Loucy (cell line): ENCODE measurements around the gene MLH1.

Experiments
- CTCF ChIP-seq: fragments of 200-600 bp; sonication (generic); conservative IDR thresholded peaks from 2 replicates; pipeline ENCODE4 v1.5.1; 2014; ENCODE audit warnings: mild to moderate bottlenecking, antibody characterized with exemption, low read length
- EZH2phosphoT487 ChIP-seq: fragments of 200-600 bp; IDR thresholded peaks from 2 replicates; pipeline ENCODE4 v1.6.1; 2018; ENCODE audit warnings: antibody characterized with exemption, mild to moderate bottlenecking, moderate library complexity, borderline replicate concordance

GRCh38 chr3:37024092-37024491 is 30.8 kb downstream of the MLH1 start:
- TF ChIP-seq CTCF (peak; percentile 64), EZH2phosphoT487 (no peak)
